Right ventricle myocardium inferior (tissue), 1 donor: ENCODE measurements around the gene USP34. TPM values are rescaled to one million over a fixed set of nuclear protein-coding genes. Genes with fewer than 3 reads are reported as not detected.
A peak's percentile ranks its signal among the peaks of the same experiment; 100 is the strongest.

ENCODE experiments used
- ATAC-seq: fragments of 200-7000 bp; cut with Tn5 transposase; one replicate; pipeline ENCODE4 v1.9.1; 2020; ENCODE audit warnings: mild to moderate bottlenecking, moderate library complexity
- DNase-seq: peaks from one replicate; pipeline ENCODE4 v3.0.0; 2021; ENCODE audit errors: missing footprints
- intact Hi-C: fragments of 100-400 bp; cut with DNase I; formaldehyde crosslinking; loops from one replicate; pipeline ENCODE4 v1.11.0; 2022
- total RNA-seq: library from RNA; stranded (reverse); fragmentation: NEBNext Ultra II Directional; extraction: Animal tissue kit (Norgen Biotek cat#: 25700); gene quantifications from one replicate; pipeline ENCODE4 v1.2.1, GENCODE V29; 2021
- donor health status: DM: no; HTN: yes; CAD: no; lungs with severe emphysema.

USP34 gene
- total RNA-seq, 1 donor from 2014 or later: 45.7 TPM

DNA sequence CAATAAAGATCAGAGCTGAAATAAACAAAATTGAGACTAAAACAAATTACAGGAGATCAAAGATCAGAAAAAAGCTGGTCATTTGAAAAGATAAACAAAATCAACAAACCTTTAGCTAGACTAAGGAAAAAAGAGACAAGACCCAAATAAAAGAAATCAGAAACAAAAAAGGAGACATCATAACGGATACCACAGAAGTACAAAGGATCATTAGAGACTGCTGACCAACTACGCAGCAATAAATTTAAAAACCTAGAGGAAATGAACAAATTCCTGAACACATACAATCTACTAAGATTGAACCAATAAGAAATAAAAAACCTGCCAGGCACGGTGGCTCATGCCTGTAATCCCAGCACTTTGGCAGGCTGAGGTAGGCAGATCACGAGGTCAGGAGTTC, 33.7 kb downstream of the USP34 start:
- intact Hi-C loops: no loop called here
- ATAC-seq (no peak), DNase-seq (no peak)

DNA sequence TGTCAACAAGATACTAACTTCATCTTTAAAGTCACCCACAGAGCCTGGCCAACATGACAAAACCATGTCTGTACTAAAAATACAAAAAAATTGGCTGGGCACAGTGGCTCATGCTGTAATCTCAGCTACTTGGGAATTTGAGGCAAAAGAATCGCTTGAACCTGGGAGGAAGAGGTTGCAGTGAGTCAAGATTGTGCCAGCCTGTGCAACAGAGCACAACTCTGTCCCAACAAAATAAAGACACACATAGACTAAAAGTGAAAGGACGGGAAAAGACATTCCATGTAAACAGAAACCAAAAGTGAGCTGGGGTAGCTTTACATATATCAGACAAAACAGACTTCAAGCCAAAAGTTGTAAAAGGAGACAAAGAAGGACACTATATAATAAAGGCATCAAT, 34.8 kb downstream of the USP34 start:
- intact Hi-C loops: no loop called here
- DNase-seq: no peak
- ATAC-seq: no peak

DNA sequence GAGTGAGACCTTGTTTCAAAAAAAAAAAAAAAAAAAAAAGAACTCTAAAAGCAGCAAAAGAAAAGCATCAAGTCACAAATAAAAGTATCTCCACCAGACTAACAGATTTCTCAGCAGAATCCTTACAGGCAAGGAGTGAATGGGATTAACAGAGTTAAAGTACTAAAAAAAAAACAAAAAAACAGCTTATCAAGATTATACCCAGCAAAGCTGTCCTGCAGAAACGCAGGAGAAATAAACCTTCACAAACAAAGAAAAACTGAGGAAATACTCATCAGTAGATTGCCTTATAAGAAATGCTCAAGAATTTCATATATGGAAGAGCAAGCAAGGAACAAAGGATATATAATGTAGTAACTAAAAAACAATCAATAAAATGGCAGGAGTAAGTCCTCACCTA, 35.6 kb downstream of the USP34 start:
- DNase-seq: no peak
- no peak for ATAC-seq
- intact Hi-C loops: no loop called here

DNA sequence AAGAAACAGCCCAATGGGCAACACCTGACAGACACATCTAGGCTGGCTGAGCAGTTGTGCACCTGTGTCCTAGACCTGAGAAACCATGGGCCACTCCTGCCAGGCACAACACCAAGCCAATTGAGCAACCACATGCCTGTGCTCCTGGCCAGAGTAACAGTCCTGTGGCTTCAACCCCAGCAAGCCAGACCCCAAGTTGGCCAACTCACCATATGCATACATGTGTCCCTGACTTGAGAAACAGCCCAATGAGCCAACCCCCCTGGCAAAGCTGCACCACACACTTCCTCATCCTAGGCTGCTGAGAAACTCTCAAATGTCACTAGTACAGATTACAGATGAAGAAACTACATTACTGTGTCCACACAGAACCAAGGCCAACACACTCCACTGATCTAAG, 36.6 kb downstream of the USP34 start:
- ATAC-seq (no peak), DNase-seq (peak; percentile 71)
- intact Hi-C loops: no loop called here

DNA sequence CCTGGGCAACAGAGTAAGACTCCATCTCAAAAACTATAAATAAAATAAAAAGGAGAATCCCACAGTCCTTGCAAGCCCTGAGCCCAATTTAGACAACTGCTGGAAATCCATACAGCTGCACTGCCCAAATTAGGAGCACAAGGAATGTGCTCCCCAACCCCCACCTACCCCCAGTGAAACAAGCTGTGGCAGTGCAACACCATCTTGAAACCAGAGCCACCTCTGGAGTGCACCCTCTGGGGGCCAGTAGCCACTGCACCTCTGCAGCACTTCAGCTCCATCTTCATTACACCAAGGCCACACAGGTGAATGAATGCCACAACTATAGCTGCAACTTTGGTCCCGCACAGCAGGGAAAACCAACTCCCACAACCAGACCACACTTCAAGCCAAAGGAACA, 37.3 kb downstream of the USP34 start:
- DNase-seq: no peak
- intact Hi-C loops: no loop called here
- ATAC-seq: peak; percentile 21

DNA sequence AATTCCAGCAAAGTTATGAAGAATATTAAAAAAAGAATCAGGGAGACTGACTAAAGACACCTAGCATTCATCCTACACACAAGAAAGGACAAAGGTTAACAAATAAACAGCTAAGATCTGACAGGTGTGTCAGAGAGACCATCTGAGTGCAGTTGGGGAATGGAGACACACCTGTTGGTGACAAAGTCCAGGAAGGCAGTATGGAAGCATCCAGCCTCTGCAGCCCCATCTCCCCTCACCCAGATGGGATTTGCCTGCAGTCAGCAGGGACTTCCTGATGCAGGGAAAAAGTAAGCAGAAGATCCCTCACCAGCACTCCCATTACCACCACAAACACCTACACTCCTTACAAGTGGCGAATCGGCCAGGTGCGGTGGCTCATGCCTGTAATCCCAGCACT, 37.9 kb downstream of the USP34 start:
- ATAC-seq (no peak), DNase-seq (no peak)
- intact Hi-C loops: no loop called here

DNA sequence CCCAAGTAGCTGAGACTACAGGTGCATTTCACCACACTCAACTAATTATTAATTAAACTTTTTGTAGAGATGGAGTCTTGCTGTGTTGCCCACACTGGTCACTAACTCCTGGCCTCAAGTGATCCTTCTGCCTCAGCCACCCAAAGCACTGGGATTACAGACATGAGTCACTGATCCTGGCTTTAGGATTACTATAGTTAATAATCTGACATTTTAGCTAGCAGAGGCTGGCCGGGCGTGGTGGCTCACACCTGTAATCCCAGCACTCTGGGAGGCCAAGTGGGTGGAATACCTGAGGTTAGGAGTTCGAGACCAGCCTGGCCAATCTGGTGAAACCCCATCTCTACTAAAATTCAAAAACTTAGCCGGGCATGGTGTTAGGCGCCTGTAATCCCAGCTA, 39.5 kb downstream of the USP34 start:
- ATAC-seq (no peak), DNase-seq (no peak)
- intact Hi-C loops: no loop called here

DNA sequence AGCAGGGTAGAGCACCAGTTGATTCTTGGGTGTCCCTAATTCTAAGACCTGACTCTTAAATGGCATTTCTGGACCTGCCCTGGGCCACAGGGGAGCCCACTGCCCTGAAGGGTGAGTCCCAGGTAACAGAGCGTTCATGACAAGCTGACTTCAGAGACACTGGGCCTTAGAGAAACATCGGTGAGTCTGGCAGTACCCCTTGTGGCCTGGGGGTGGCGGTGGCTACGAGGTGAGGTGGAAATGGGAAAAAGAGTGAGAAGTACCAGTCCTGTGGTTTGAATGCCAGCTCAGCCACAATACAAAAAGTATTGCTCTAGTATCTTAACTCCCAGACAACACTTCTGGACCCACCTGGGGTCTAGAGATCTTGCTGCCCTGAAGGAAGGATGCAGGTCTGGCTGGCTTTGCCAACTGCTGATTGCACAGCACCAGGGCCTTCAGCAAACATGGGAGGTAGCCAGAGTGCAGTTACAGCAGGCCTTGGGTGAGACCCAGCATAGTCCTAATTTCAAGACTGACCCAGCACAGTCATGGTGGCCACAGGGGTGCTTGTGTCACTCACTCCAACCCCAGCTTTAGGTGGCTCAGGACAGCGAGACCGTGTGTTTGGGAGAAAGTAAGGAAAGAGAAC, 44.5 kb downstream of the USP34 start:
- ATAC-seq (no peak), DNase-seq (no peak)
- intact Hi-C loops: no loop called here

DNA sequence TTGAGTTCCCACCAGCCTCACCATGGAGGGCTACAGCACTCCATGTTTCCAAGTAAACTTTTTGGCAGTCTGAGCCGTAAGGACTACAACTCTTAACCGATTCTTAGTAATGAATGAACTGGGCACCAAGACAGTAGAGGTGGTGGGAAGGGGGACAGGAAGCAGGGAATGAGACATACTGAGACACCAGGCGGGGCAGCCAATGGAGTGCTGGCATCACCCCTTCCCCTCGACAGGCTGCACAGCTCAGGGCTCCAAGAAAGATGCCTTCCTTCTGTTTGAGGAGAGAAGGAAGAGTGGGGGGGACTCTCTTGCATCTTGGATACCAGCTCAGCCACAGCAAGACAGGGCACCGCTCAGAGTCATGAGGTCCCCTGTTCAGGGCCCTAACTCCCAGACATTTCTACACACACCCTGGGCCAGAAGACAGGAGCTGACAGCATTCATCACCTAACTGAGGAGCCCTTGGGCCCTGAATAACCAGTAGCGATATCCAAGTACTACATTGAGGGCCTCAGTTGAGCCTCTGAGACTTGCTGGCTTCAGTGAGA, 45.2 kb downstream of the USP34 start:
- DNase-seq: no peak
- intact Hi-C loops: no loop called here
- ATAC-seq: no peak

DNA sequence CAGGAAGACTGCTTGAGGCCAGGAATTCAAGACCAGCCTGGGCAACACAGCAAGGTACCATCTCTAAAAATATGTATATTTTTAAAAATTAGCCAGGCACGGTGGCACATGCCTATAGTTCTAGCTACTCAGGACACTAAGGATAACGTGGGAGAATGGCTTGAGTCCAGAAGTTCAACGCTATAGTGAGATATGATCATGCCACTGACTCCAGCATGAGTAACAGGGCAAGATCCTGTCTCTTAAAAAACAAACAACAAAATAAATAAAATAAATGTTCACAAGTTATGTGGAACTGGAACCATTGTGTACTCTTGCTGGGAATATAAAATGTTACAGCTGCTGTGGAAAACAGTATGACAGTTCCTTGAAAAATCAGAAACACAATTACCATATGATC, 47.2 kb downstream of the USP34 start:
- ATAC-seq: no peak

DNA sequence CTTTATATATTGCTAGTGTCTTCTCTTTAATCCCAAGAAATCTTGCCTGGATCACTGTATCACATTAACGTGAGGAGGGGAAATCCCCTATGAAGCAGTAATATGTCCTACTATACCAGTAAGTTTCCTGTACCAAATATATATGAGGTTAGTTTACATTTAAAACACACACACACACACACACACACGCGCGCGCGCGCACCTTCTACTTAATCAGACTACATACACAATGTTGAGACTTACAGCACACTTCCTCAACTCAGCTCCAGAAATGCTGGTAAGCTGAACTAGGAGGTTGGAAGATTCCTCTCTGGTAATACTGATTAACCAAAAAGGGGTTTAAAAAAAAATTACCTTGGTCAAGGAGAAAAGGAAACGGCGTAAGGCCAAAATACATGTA, 49.3 kb downstream of the USP34 start:
- intact Hi-C loops: no loop called here
- no peak for DNase-seq
- no peak for ATAC-seq

More for the DNA sequence above, 47.2 kb downstream of the USP34 start:
- intact Hi-C loops: no loop called here
- no peak for DNase-seq

DNA sequence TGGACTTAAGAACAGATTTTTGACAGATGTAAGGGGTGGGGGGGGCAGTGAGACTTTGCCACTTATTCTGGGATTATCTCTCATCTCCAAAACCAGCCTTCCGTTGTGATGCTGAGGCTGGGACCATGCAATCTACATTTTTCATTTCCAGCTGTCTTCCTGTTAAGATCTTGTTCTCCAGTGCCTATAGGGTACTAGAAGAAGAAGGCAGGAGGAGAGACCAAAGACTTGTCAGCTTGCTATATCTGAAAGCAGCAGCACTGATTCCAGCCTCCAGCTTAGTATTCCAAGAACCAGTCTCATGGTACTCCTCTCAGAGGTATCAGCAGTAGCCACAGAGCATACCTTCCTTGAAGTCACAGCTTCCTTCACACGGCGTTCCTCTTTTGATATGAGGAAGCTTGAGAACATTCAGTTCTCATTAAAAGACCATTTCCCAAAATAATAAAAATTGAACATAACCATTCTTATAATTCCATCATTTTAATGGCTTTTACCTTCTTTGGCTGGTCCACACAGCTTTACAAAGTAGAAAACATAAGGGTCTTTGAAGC, 49.8 kb downstream of the USP34 start:
- intact Hi-C loops: no loop called here
- ATAC-seq (no peak), DNase-seq (no peak)

DNA sequence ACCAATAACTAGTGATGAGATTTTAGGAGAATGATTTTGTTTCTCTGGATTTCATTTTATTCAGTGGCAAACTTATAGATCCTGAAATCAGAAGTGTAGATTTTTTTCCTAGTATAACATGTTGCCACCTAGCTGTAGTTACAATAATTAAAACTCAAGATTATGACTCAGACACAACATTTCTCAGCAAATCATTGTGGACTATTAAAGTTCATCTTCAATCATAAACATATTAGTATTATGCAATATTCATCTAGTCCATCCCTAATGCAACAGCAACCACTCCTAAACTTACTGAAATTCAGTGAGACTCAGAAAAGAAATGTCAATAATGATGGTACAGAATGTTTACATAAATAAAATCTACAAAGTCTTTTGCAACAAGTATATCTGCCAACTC, 51.3 kb downstream of the USP34 start:
- DNase-seq: no peak
- ATAC-seq: no peak
- intact Hi-C loops: no loop called here

DNA sequence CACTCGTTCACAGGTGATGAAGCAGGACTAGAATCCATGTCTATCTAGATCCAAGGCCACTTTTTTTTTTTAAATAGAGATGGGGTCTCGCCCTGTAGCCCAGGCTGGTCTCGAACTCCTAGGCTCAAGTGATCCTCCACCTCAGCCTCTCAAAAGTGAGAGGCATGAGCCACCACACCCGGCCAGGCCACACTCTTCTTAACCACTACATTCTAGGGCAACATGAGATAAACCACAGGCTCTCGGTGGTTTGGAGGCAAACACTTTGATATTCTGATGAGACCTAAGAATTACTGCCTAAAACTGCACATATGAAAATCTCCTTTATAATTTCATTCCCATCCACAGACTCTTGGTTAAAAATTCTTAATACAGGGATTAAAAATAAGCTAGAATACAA, 51.8 kb downstream of the USP34 start:
- ATAC-seq (no peak), DNase-seq (no peak)
- intact Hi-C loops: no loop called here

DNA sequence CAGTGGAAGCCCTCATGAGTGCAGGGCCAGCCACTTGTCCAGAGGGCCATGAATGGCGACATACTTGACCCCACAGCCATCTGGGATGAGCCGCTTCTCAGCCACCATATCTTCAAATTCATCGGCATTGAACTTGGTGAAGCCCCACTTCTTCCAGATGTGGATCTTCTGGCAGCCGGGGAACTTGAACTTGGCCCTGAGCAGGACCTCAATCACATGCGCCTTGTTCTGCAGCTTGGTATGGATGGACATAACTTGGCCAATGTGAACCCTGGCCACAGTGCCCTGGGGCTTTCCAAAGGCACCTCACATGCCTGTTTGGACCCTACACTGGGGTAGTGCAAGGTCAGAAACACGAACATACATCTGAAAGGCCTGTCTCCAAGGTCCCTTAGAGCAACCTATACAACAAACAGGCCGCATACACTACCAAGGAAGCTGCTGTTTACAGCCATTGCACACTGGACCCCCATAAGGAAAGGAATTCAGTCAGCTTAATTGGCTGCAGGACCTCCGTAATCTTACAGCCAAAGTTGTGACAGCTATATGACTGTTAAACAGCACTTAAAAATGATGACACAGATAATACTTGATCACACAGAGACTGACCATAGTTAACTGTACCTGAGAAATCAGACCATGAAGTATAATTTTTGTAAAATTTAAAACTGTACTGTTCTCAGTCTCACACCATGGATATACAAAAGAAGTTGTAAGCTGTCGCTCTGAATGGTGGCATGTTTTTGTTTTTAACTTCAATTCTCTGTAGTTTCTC, 53.8 kb downstream of the USP34 start:
- intact Hi-C loops: no loop called here
- DNase-seq (no peak), ATAC-seq (no peak)

DNA sequence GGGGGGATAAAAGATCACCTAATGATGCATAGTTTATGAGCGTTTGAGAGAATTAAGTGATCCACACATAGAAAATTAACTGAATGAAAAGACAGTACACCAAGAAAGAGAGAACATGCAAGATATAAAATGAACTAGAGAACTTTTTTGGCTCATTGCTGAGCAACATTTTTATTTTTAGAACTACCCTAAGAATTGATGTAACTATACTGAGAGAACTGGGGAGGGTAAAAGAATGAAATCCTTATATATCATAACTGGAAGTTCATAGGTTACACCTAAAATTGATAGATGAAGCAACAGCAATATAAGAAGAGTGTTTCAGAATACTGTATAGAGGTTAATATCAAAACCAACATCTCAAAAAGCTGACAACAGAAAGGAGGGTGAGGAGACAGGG, 55.6 kb downstream of the USP34 start:
- DNase-seq (no peak), ATAC-seq (no peak)
- intact Hi-C loops: no loop called here

DNA sequence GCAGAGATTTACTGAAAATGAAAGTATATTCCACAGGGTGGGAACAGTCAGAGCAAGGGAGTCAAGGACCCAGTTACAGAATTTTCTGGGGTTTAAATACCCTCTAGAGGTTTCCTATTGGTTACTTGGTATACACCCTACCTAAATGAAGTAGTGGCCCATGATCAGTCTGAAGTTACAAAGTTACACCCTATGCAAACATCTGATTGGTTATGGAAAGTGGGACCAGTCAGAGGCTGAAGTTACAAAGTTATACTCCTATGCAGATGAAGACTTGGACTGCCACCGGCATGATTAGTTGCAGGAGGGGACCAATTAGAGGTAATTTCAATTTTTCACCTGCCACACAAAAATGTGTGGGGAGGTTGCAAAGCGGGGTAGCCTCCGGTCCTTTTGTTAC, 56.2 kb downstream of the USP34 start:
- DNase-seq (no peak), ATAC-seq (no peak)
- intact Hi-C loops: no loop called here

DNA sequence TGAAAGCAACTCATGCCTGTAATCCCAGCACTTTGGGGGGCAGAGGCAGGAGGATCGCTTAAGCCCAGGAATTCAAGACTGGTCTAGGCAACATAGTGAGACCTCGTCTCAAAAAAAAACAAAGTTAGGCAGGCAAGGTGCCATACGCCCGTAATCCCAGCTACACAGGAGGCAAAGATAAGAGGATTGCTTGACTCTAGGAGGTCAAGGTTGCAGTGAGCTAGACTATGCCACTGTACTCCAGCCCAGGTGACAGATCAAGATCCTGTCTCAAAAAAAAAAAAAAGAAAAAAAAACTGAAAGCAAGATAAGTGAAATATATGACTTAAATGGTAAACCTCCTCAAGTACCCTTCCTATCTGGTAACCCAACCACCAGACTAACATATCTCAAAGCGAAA, 59.8 kb downstream of the USP34 start:
- DNase-seq: no peak
- intact Hi-C loops: no loop called here
- no peak for ATAC-seq

DNA sequence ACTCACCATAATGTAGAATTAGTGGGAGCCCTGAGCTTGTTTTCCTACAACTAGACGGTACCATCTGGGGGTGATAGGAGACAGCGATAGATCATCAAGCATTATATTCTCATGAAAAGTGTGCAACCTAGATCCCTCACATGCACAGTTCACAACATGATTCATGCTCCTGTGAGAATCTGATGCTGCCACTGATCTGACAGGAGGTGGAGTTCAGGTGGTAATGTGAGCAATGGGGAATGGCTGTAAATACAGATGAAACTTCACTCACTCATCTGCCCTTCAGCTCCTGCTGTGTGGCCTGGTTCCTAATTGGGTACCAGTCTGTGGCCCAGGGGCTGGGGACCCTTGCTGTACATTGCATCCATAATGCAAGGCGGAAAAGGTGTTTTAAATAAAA, 60.7 kb downstream of the USP34 start:
- no peak for ATAC-seq
- intact Hi-C loops: no loop called here

DNA sequence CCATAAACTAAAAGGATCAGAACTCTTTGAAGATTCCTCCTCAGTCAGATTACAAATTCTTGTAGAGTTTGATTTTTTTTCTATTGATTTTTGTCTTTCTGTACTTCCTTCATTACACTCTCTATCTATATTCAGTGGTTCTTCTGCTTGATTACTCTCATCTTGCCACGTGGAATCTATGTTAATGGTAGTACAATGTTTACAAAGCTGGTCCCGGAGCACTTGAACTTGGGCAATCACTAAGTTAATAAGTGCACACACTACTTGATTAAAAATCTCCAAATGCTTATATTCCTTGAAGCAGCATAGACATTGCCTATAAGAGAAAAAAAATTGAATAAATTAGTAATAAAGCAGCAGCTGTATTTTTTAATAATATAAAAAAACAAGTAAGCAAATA, 65.1 kb downstream of the USP34 start:
- intact Hi-C loops: no loop called here
- no peak for ATAC-seq
- no peak for DNase-seq

More for the DNA sequence above, 60.7 kb downstream of the USP34 start:
- no peak for DNase-seq
